Right renal pelvis (tissue), 4 donors: ENCODE data around the gene PDK2. TPM values are rescaled to one million over a fixed set of nuclear protein-coding genes. Genes with fewer than 3 reads are reported as not detected.

Experiments used
- DNase-seq, 4 donors: peaks; one replicate each; pipeline ENCODE4 v3.0.0-alpha.2; 2013; ENCODE audit warnings: low read depth in 4 of 4, low spot score in 3 of 4, missing footprints in 1 of 4
- polyA plus RNA-seq, 4 donors: library from polyadenylated mRNA; unstranded; fragments of 120-200 nt; gene quantifications; one replicate each; pipeline ENCODE4 v1.2.1, GENCODE V29; 2013; ENCODE audit not compliant: insufficient read length in 4 of 4

PDK2 gene
- polyA plus RNA-seq, 4 donors, result 115 to 128 (median 125) TPM

DNA sequence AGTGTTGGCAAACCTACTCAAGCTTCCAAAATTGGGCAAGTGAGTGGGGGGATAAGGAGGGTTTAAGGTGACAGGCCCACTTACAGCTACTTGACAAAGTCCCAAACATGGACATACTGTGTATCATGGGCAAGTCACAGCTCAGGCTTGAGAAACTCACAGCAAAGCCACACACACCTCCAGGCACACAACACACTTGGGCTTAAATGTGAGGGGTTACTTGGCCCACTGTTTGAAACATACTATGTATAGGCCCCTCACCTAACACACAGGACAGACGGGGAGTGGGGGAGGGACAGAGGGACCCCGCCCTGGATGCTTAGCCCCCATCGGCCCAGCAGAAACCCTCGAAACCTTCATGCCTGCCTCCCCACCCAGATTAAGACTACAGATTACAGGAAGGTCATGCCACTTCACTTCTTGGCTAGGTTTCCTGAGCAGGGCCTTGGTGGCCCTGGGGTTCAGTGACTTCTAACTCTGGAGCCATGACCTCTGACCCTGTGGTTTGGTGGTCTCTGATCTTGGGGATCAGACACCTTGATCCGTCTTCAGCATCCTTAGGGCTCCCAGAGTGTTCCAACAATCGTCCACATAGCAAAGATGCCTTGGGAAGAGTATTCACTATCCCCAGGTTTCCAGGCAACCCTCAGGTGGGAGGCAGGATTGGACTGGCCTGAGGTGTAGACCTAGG is 37.1 kb downstream of the PDK2 start:
- no peak for DNase-seq

DNA sequence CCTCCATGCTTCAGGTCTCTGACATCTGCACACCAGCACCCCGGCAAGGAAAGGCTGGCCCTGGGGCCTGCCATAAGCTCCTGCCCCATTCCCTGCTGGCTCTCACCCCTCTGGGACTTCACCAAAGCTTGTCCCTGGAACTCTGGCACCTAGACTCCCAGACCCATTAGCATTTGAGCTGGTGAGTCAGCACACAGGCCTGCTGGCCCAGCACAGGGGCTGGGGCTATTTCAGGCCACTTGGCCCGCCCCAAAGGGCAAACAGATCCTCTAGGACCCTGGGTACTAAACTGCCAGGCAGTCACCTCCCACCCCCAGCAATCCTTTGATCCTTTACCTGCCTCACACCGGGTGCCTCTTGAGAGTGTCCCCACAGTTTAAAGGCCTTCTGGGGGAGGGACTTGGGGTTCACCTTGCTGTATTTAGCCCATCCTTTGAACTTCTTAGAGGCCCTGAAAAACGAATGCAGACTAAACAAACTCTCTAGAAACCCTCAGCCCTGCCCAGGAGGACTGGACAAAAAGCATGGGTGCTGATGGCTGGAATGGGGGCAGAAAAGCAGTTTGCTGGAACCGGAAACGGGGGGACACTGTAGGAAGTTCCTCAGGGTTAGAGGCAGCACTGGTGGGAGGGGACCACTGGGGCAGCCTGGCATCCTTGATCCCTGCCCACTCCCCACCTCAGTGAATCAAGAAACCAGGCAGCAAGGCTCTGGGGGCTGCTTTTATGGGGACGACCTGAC is 38.0 kb downstream of the PDK2 start:
- no peak for DNase-seq

DNA sequence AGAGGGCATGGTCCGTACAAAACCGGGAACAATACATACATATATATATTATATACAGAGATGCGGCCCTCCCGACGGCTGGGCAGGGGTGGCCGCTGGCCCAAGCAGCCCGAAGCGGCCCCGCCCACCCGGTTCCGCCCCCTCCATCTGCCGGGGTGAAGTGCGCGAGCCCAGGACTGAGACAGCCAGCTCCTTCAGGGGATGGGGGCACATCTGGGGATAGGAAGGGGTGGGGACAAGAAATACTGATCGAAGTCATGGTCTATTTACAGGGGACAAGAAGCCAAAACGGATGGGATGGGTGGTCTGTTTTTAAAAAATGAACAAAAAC is 38.6 kb downstream of the PDK2 start:
- DNase-seq, result no peak

DNA sequence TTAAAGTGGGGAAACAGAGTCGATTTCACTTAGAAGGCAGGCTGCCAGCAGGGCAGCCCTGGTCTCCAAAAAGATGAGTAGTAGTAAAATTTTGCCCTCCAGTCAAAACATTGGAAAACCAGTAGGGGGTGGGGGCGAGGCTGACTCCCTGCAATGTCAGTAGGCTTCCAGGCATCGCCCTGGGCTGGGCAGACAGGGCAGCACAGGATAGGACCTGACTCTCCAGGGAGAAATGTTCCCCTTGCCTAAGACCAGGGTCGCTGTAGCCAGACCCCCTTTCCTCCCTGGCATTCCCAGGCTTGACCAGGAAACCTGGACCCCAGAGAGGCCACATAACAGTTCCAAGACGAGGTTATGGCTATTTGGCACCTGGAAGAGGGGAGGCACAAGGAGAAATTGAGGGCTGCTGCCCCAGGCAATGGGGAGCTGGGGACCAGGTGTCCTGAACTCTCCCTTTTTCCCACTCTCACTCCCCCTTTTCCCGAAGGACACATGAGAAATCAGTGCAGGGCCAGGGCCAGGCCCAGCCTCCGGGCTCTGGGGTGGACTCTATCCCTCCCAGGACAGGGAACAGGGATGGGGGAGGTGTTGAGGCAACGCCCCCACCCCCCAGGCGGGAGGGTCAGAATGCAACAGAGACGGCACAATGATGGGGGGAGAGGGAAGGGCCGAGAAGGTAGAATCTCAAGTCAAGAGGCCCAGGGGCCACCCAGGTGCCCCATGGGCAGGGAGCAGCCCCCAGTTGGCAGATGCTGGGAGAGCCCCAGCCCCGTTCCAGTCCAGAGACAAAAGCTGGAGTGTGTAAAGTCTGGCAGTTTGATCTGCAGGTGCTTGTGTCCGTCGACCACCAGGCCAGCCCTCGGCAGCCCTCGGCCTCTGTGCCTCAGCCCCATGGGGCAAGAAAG is 39.3 kb downstream of the PDK2 start:
- no peak for DNase-seq

DNA sequence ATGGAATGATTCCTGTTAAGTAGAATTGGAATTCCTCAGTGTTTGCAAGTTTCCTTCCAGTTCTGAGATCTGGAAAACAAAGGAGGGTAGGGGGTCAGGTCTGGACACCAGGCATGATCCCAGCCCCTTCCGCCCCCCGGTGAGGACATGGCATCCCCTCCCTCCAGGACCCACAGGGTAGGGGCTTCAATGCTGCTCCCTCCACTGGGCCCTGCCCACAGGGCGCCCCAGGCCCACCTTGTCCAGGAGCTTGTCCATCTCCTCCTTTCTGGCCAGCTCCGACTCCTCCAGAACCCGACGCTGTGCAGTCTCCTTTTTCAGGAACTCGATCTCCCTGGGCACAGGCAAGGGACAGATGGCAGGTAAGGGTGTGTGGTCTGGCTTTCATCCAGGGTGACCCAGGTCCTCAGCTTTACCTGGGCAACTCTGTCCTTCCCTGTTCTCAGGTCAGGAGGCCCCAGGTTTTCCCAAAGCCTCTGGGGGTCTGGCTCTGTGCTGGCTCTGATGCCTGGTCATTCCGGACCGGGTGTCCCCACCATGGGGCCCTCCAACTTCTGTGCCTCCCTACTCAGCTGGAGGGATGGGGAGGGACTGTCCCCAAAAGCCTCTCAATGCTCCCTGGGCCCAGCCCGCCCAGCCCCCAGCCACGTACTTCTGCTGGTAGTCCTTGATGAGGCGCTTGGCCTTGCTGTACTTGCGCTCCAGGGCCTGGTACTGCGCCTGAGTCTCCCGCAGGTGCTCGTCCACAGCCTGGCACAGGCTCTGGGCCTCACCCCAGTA is 40.4 kb downstream of the PDK2 start:
- DNase-seq, result no peak

DNA sequence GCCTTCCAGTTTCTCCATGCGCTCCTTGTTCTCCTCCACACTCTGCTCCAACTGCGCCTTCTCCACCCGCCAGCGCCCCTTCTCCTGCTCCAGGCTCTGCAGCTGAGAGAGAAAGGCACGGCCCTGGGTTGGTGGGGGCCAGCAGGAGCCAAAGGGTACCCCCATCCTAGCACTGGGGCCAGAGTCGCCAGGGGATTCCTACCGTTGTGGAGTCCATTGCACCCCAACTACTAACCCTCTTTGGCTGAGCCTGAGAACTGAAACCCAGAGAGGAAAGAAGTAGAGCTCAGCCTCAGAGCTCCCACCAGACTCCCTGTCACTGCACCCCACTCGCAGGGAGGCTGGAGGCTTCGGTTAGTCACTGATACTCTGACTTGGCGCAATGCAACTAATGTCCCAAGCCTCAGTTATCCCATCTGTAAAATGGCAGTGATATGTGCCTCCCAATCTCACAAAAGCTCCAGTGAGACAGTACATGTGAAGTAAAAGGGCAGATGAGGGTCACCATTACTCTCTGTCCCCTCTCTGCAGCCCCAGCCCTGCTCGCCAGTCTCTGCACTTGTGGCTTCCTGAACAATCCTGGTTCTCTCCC is 41.0 kb downstream of the PDK2 start:
- no peak for DNase-seq

DNA sequence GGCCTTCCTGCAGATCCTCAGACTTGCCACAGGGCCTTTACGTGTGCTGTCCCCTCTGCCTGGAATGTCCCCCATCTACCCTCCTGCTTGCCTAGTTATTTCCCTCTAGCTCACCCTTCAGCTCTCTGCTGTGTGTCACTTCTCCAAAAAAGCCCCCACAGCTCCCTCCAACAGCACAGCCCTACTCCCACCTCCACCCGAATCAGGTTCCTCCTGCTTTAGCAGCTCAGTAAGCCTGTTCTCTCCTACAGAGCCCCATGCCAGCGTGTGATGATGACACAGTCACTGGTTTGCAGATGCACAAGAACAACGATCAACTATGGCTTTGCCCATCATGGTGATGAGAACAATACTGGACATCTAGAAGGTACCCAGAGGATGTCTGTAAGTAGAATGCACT is 41.9 kb downstream of the PDK2 start:
- DNase-seq, result no peak

DNA sequence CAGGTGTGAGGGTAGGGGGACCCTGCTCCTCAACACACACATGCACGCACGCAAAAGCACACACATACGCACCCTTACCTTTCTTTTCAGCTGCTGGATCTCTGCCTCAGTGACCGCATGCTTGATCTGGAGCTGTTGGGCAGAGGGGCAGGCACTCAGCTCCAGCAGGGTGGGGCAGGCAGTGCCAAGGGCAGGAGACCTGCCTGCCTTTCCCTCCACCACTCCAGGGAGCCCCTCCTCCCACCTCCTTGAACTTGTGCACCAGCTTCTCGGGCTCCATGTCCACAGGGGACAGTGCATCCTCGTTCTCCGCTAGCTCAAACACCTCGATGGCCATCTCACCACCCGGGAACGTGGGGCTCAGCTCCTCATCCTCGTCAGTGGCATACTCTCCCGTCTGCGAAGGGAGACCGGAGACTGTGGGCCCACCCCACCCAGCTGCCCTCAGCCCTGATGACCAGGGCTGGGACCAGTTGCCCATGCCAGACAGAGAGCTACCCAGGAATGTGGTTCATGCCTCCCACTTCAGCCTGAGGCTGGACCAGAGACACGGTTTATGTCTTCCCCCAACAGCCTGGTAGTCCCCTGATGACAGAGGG is 44.1 kb downstream of the PDK2 start:
- DNase-seq, result no peak

DNA sequence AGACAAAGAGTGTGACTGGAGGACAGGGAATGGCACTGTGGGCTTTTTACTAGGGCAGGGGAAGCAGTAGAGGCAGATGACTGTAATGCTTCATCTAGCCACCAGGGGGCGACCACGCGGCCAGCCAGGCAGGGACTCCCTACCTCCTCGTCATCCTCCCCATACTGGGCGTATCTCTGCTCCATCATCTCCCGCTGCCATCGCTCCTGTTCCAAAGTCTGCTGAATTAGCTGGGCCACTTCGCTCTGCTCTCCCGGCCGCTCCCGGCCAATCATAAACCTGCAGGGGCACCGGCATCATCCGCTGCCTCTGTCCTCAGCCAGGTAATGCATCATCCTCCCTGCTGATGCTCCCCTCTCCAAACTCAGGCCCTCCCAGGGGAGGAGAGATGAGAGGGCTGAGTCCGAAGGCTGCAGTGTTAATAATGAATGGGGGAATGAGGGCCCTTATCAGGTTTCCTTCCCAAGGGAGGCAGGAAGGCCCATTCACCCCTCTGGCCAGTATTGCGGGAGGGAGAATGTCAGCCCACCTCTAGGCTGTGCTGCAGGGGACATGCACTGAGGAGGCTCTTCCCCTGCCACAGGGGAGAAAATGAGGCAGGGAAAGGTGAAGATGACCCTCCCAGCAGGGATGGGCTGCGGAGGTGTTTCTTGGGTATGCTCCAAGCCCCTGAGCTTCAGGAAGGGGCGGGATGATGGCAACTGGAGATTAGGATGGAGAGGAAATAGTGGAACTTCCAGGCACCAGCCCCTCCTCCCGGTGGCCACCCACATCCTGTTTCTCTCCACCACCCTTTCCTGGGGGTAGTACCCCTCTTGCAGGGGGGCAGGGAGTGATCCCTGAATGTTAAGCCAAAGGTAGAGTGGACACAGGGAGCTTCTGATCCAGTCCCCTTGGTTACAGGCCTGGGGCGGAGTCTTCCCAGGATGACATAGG is 45.1 kb downstream of the PDK2 start:
- no peak for DNase-seq

DNA sequence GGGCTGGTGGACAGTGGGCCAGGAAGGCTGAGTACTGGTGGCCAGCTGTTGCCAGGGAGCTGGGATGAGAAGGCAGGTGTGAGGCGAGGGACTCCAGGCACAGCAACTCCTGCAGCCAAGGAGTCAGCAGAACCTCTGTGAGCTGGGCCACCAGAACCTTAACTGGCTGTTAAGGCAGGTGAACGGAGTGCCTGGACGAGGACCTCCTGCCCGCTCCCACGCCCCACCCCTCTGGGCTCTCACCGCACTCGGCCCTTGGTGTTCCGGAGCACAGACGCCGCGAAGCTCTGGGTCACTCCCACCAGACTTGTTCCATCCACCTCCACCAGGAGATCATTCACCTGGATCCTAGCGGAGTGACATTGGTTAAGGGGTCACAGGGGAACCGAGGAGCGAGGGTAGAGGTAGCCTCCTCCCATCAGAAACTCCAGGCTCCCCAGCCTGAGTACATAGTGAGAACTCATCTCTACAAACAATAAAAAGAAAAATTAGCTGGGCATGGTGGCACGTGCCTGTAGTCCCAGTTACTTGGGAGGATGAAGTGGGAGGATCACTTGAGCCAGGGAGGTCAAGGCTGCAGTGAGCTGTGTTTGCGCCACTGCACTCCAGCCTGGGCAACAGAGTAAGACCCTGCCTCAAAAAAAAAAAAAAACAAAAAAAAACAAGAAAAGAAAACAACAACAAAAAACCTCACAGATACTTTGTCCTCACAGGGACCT is 46.0 kb downstream of the PDK2 start:
- DNase-seq, result no peak

DNA sequence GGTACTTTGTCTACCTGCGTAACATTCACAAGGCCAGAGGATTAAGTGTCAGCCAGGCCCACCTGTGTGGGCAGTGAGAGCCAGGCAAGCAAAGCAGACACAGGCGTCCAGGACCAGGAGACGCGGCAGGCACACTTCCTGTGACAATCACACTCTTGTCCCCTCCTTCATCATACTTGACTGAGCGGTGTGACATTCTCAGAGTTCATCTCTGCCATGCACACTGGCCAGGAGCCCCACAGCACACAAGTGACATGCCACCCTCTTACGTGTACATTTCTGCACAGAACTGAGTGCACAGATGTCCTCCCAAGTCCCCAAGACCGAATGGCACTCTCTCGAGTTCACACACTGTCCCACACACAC is 46.6 kb downstream of the PDK2 start:
- no peak for DNase-seq

DNA sequence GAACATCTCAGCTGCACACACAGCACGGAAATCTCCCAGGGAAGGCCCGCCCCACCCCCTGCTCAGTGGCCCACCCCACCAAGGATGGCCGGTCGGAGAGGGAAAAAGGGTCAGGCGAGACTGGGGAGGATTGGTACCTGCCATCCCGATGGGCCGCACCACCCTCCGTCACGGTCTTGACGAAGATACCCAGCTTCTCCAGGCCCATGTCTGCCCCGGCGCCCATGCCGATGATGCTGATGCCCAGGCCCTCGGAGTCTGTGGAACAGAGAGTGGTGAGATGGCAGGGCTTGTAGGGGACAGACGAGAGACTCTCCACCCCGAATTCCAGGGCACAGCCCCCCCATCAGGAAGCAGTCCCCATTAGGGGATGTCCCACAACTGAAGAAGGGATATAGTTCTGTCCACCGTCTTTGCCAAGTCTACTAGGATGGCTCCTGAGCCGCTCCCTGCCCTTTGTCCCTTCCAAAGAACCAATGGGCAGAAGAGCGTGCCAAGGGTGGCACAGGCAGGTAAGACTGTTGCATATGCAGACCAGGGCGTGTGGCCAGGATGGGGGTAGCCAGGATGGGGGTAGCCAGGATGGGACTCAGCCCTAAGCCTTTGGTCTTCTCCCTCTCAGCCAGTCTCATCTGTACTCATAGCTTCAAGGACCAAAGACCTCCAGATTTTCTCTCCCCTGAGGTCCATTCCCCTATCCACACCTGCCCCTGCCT is 48.5 kb downstream of the PDK2 start:
- DNase-seq, result no peak

DNA sequence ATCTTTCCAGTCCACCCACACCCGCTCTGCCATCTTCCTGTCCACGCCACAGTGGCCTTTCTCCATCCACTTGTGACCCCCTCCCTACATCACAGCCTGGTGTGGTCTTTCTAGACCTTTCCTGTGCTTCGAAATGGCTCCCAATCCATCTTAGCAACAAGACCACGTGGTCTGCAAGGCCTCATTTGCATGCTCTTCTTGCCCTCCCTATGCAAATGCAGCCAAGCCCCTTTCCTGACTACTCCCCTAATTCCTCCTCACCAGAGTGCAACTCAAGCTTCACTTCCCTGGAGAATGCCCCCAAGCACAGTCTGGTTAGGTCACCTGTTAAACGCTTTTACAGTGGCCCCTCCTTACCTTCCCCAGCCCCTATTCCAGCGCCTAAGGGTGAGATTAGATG is 49.2 kb downstream of the PDK2 start:
- no peak for DNase-seq

DNA sequence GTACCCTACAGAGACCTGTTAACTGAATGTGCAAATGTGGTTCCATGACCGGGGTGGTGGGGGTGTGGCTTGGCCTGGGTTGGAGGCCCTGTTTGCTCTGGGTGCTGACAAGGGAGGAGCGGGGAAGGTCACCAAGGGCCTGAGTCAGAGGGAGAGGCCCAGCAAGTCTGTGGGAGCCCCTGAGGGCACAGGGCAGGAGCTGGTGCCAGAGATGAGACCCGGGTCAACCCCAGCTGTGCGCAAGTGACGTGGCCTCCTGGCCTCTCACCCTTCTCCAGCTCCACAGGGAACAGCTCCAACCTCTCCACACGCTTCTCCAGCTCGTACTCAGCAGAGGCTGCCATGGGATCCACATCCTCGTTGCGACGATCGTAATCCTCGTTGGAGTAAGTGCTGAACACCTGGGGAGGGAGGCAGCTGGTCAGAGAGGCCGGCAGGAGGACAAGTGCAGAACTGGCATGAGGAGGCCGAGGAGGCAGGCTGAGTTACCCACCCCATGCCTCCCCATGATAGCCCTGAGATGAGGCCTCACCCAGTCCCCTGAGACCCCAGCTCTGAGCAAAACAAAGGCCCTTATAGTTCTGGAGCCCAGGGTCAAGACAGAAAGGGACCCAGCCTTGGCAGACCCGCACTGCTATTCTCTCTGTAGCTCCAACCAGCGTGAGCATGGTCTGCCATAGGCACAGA is 49.8 kb downstream of the PDK2 start:
- no peak for DNase-seq

DNA sequence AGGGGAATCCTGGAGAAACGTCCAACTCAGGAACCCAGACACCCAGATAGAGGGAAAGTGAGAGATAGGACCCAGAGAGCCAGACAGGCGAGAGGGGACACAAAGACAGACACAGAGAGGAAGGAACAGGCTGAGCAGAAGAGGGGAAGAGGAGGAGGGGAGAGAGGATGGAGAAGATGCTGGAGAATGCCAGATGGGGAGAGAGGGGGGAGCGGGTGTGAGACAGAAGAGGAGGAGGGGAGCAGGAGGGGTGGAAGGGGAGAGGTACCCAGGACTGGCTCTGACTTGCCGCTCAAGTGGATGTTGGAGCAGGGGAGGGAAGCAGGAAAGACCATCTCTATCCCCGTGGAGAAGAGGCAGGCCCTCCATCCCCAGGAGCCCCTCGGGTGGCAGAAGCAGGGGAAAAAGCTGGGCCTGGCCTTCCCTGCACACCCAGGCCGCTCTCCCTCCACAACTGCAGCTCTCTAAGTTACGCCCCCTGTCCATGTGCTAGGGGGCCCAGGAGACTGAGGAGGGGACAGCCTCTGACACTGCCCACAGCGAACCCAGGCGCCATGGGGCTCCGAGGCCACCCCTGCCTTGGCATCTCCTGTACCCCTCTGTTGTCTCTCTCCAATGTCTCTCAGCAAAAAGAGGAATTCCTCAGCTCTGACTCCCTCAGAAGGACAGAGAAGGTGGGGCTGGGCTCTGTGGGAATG is 50.5 kb downstream of the PDK2 start:
- DNase-seq, result no peak

DNA sequence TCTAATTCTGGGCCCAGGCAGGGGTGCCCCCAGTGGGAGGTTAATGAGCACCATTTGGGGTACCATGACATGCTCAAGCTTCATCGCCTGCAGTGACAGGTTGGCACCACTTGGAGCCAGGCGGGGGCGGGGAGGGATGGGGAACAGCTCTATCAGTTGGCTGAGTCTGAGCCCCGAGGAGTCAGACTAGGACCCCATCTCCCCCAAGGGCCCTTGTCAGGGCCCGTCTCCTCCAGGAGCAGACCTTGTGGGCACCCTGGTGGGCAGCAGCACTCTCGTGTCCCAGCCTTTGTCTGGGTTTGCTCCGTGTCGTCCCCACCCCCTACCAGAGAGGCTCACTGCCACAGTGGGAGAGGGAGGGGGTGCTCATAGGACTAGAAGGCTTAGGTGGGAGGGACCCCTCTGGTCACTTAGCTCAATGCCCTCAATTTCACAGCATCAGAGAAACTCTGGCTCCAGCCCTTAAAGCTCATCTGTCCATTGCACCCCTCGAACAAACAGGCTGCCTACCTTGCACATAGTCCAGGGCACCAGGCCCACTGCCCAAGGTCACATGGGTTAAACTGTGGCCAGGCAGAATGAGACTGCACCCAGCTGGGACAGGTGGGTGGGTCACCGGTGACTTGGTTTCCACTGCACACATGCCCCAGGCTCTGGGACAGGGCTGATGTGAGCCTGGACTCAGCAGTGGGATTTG is 51.2 kb downstream of the PDK2 start:
- DNase-seq, result no peak
